ENCODE measurements around the gene LIPE.
"Not testable (repeated sequence)": the region's sequence is repeated elsewhere in the genome, so short reads cannot be mapped to it uniquely, and the experiment has no call there.

Gene LIPE

DNA sequence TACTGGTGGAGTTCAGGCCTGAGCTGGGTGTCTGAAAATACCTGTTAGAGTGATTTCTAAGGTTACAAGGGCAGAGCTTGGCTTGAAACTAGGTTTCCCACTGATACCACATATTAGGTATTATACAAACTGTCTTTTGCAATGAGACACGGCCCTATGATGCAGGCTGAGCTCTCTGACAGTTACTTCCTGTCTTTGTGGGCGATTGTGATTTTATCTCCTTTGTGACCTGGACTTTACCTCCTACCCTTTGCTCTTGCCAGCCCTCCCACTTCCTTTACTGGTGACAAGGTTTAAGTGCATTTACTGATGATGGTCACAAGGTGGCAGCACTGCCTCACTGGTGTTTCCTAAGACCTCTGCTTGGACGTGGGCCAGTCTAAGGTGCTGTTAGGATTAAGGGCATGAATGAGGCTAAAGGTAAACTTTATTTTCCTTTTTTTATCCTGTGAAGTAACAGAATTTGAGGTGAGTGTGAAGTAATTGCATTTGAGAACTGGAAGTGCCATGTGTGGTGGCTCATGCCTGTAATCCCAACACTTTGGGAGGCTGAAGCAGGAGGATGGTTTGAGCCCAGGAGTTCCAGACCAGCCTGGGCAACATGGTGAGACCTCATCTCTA, 23.2 kb upstream of the LIPE start:
- in situ Hi-C loops (cut with MboI; ENCODE audit: low sequenced_read_pairs) = no loop called here

DNA sequence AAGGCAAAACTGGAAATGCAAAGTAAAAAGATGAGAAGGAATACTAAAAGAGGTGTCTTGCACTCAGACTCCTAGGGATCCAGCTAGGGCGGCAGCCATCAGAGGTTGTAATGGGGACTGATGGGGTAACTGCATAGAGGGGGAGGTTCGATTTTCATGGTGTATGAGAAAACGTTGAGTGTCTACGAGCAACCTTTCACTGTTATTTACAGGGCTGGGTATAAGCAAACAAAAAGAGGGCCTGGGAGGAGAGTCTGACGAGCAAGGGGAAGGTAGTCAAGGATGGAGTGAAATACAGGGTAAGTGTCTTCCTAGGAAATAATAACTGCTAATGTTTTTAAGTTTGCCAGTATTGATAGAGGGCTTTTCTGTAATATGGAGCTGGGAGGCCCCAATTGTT, 21.1 kb upstream of the LIPE start:
- in situ Hi-C loops (cut with MboI; ENCODE audit: low sequenced_read_pairs) = not testable (repeated sequence)

DNA sequence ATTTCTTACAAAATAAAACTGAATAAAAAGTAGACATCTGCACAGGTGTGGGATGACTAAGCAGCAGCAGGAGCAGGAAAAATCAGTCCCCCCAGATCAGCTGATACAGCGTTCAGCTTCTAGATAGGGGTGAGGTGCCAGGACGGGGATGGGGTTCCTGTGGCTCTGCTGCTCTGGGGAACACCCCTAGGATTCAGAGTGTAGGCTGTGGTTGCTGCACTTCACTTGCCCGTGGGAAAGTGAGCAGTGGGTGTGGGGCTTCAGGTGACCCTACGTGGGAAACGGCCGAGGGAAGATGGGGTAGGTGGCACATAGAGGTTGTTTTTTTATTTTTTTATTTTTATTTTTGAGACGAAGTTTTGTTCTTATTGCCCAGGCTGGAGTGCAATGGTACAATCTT, 18.8 kb upstream of the LIPE start:
- in situ Hi-C loops (cut with MboI; ENCODE audit: low sequenced_read_pairs) = no loop called here

- in situ Hi-C loops (cut with MboI; ENCODE audit: low sequenced_read_pairs) = no loop called here
Observed at GRCh38 chr19:42443944-42444398, 16.8 kb upstream of the LIPE start.

DNA sequence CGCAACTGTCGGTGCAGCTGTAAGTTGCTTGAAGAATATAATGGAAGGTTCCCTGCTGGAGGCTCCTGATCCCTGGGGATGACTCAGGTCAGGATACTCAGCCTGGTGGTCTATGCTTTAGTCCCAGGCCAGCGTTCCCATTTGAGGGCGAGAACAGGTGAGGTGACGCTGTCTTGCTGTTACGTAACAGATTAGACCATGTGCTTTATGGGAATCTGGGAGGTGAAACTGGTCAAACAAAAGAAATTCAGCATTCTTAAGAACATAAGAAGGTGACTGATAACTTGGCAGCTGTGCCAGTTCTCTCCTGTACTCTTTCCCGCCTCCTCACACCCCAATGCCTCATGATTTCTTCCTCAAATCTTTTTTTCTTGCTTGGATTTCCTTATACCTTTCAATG, 15.6 kb upstream of the LIPE start, which contains the start of gene CXCL17:
Gene CXCL17 (minus strand): TSS at position 114 of the 400 bp plus-strand sequence. CDS start 114 bp downstream, outside the sequence.
- in situ Hi-C loops (cut with MboI; ENCODE audit: low sequenced_read_pairs) = no loop called here

- in situ Hi-C loops (cut with MboI; ENCODE audit: low sequenced_read_pairs) = no loop called here
Observed at GRCh38 chr19:42441049-42441445, 13.9 kb upstream of the LIPE start.

GRCh38 chr19:42440357-42441048, 13.3 kb upstream of the LIPE start:
- in situ Hi-C loops (cut with MboI; ENCODE audit: low sequenced_read_pairs) = no loop called here

DNA sequence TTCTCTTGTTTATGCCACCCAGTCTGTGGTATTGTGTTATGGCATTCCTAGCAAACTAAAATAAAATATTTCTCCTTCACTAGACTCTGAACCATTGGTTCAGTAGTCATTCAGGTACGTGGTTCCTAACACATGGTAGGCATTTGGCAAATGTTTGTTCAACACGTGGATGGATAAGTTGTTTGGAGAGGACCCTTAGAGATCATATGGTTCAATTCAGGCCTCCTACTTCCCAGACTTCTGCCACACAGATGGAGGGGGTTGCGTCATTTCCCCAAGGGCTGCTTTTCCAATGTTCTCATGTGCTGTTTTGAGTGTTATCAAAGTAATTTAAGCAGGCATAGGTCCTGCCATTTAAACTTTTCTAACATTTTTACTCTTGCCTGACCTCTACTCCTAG, 8.8 kb upstream of the LIPE start:
- in situ Hi-C loops (cut with MboI; ENCODE audit: low sequenced_read_pairs) = no loop called here

GRCh38 chr19:42435316-42435715, 8.1 kb upstream of the LIPE start:
- in situ Hi-C loops (cut with MboI; ENCODE audit: low sequenced_read_pairs) = no loop called here

- in situ Hi-C loops (cut with MboI; ENCODE audit: low sequenced_read_pairs) = no loop called here
Observed at GRCh38 chr19:42433503-42434260, 6.5 kb upstream of the LIPE start.

GRCh38 chr19:42431486-42431885, 4.3 kb upstream of the LIPE start:
- in situ Hi-C loops (cut with MboI; ENCODE audit: low sequenced_read_pairs) = no loop called here

DNA sequence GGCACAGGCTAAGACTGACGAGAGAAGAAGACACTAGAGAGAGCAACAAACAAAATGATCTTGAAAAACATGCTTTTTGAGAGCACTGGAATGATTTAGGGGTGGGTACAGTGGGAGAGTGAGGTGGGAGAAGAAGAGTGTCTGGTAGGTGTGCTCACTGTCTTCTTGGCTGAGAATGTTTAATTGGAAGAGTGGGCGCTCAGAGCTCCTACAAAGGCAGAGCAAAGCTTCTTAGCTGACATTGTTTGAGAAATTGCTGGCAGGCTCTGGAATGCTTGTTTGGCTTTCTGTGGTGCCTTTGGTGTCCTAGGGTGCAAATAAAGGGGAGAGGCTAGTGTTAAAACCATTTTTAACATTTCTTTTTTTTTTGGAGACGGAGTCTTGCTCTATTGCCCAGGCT, 1.5 kb upstream of the LIPE start:
- in situ Hi-C loops (cut with MboI; ENCODE audit: low sequenced_read_pairs) = no loop called here

DNA sequence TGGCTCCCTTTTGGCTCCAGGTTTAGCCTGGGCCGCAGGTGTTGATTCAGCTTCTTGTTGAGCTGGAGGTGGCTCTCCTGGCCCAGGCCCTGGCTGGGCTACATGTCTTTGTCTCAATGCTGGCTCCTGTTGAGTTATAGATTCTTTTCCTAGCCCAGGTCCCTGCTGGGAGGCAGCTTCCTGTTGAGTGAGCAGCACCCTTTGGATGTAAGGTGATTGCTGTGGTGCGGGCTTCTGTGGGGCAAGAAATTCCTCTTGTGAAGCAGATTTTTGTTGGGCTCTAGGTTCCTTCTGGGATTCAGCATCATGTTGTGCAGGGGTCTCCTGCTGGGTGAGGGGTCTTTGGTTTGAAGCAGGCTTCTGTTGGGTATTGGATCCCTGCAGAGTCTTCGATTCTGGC, 545 bp downstream of the LIPE start:
- in situ Hi-C loops (cut with MboI; ENCODE audit: low sequenced_read_pairs) = no loop called here

- in situ Hi-C loops (cut with MboI; ENCODE audit: low sequenced_read_pairs) = no loop called here
Observed at GRCh38 chr19:42424712-42425131, 2.5 kb downstream of the LIPE start.

- in situ Hi-C loops (cut with MboI; ENCODE audit: low sequenced_read_pairs) = no loop called here
Observed at GRCh38 chr19:42424345-42424707, 2.9 kb downstream of the LIPE start.

DNA sequence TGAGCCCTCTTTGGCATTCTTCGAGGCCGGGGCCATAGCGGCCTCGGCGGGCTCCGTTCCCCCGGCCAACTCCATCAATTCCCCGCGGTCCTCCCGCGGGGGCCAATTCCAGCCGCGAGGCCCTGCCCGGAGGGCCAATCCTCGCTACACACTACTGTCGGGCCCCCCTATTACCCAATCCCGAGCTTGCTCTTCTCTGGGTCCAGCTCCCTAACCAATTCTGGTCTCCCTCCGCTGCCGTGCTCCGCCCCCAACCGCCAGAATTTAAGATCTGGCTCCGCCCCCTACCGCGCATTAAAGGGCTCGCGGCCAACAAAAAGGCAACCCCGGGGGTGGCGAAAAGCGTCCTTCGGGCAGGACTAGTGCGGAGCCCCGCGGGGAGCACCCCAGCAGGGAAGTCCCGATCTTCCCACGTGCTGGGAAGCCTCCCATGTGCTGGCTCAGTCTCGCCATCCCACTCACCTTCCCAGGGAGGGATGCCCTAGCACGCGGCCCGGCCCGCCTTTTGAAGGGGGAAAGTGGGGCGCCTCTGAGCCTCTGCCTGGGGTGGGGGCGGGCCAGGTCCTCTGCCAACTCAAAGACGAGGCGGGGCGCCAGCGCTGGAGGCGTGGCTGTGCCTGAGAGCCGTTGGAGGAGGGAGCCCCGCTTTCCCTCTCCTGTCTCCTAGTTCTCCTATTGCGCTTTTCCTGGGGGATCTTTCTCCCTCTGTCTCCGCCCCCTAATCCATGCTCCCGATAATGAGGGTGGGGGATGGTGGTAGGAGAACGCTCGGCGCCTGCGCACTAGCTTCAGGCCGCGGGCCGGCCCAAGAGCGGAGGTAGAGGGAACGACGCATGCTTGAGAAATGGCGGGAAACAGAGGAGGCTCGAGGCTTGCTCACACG, 3.5 kb downstream of the LIPE start:
- in situ Hi-C loops (cut with MboI; ENCODE audit: low sequenced_read_pairs) = no loop called here

DNA sequence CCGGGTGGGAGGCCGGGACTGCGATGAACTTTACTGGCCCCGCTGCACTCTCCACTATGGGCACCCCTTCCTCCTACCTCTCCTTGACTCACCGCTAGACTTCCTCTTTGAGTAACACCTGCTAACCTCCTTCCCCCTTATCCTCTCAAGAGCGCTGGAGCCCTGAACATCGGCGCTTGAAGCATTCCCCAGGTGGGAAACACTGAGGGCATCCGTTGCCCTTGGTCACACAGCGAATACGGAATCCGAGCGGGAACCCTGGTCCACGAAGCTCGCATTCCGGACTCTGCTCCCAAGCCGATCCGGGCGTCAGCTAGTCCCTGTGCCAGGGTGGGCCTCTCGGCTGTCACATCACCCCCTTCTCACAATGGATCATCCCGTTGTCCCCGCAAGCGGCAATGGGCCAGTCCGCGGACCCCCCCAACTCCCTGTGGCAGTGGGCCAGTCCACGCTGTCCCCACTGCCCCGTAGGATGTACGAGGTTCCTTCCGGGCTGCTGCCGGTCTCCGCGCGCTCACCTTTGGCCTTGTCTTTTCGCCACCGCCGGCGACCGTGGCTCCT, 4.2 kb downstream of the LIPE start:
- in situ Hi-C loops (cut with MboI; ENCODE audit: low sequenced_read_pairs) = no loop called here

- in situ Hi-C loops (cut with MboI; ENCODE audit: low sequenced_read_pairs) = no loop called here
Observed at GRCh38 chr19:42422092-42422900, 4.9 kb downstream of the LIPE start.

- in situ Hi-C loops (cut with MboI; ENCODE audit: low sequenced_read_pairs) = no loop called here
Observed at GRCh38 chr19:42421591-42422031, 5.6 kb downstream of the LIPE start.

DNA sequence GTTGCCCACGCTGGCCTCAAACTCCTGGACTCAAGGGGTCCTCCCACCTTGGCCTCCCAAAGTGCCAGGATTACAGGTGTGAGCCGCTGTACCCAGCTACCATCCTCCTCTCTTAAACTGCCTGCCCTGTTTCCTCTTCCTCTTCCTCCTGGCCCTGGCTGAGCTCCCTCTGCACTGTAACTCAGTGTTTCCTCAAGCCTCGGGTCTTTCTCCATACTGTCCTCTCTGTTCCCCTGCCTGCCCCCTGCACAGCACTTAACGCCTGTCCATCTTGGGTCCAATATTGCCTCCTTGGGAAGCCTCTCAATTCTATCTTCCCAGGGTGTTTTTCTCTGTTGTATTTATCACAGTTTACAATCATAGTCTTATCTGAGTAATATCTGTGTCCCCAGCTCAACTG, 6.1 kb downstream of the LIPE start:
- in situ Hi-C loops (cut with MboI; ENCODE audit: low sequenced_read_pairs) = no loop called here
